Iris pigment epithelial cell (primary cell): ENCODE measurements around the gene MICB.
A peak's percentile ranks its signal among the peaks of the same experiment; 100 is the strongest.

Source experiments
- DNase-seq: peaks from one replicate; pipeline ENCODE4 v3.0.0-alpha.2; 2011; ENCODE audit warnings: low read depth

The MICB gene

GRCh38 chr6:31541059-31541657, 43.2 kb downstream of the MICB start:
- DNase-seq = peak; percentile 71

DNA sequence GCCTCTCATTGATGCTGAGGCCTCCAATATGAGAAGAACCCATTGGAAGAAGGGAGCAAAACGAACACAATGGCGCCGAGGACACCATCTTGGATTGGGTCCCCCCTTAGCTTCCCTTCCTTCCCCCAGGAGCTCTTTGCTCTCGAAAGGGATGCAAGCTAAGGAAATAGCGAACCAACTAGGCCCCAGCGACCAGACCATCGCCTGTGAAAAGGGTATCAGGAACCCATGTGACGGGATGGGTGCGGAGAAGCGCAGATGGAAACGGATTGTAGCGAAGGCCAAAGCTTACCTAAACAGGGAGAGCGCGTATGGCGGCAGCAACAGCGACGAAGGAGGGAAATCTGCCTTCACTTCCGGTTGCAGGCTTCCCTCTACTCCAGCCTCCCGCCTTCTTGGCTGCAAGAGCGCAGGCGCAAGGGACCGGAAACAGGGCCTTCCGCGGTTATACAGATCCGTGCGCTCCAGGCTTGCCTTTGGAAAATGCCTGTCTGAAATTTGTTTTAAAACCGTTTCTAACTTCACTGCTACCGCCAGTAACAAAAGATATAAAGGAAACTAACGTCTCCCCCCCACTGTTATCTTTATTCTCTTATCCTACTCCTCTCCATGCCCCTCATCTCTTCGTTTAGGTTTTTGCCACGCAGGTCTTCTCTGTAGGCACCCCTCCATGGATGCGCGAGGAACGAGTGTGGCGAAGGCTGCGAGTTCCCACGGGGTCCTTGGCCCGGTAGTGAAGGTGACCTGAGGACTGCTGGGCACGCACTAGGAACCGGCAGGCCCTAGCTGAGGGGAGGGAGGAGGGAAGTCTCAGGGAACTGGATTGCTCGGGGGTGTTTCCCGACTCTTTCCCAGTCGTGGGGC, 43.9 kb downstream of the MICB start, which contains the start of gene DDX39B:
DDX39B (minus strand) TSS at position 346 of the 864 bp plus-strand sequence. CDS start 1,471 bp downstream, outside the sequence.
- peak; percentile 97 for DNase-seq

DNA sequence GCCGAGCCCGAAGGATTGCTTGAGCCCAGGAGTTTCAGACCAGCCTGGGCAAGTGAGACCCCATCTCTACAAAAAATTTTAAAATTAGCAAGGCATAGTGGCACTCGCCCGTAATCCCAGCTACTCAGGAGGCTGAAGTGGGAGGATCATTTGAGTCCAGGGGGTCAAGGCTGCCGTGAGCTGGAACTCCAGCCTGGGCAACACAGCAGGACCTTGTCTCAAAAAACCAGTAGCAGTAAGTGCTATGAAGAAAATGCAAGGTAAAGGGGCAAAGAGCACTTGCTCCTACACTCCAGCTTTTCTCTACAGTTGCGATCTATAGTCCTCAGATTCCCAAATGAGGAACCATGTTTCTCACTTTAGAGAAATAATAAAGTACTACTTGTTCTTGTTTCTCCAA, 45.7 kb downstream of the MICB start:
- no peak for DNase-seq

- DNase-seq = no peak
Observed at GRCh38 chr6:31544676-31545075, 46.7 kb downstream of the MICB start.

DNA sequence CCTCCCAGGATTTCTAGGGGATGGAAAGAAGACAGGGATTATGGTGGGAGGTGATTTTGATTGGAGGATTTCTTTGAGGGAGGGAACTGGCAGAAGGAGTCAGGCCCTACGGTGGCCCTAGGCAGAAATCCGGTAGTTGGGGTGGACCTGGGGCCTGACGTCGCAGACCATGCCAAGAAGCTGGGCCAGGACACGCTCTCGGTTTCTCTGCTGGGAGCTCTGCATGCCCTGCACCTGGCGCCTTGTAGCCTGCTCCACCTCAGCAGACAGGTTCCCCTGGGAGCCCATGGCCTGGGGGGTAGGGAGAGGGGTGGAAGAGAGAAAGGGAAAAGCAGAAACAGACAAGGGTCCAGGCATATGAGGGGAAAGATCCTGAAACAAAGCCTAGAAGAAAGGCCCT, 47.3 kb downstream of the MICB start:
- no peak for DNase-seq

DNA sequence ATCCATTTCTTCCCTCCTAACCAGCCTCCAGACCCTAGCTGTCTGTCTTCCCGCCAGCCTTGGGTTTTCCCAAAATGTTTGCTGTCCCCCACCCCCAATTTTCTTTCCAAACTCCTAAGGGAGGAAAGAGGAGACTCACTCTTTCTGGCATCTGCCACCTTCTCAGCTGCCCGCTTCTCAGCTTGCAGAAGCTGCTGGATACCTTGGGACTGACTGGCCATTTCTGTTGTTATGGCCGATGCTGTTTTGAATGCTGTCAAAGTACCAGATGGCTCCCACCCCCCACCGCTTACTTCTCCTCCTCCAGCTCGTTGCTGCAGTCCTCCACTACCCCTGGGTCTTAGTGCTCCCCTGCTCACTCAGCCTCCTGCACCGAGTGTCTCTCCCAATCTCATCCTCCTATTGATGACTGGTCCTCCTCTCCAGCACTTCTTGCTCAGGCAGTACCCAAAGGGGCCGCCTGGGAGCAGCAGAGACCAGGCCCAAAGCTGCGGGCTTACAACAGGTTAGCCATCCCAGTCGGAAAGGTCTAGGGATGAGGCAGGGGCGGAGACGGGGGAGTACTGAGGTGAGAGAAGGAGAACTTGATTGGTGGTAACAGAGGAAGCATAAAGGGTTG, 48.5 kb downstream of the MICB start, which contains the start of gene ATP6V1G2:
ATP6V1G2 (minus strand) TSS at position 270 of the 619 bp plus-strand sequence; CDS start at position 221, 49 bp downstream.
- DNase-seq = peak; percentile 91

- peak; percentile 97 for DNase-seq
Observed at GRCh38 chr6:31546958-31547726, 49.2 kb downstream of the MICB start, which contains the start of gene NFKBIL1. NFKBIL1 (plus strand) TSS chr6:31547608; CDS start chr6:31547695, 87 bp downstream.

GRCh38 chr6:31547727-31548543, 50.0 kb downstream of the MICB start:
- no peak for DNase-seq

DNA sequence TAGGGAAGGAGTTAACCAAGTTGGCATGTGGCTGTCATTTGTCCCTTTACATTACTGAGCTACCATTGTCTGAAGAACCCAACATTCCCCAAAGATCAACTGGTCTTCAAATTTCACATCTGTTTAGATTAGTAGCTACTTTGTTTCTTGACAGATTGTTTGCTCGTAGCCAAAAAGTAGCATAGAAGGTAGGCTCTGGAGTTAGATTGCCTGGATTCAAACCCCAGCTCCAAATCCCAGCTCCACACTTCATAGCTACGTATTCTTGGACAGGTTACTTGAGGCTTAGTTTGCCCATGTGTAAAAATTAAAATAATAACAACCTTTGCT, 50.6 kb downstream of the MICB start:
- no peak for DNase-seq

GRCh38 chr6:31551371-31551770, 53.4 kb downstream of the MICB start:
- peak; percentile 56 for DNase-seq

DNA sequence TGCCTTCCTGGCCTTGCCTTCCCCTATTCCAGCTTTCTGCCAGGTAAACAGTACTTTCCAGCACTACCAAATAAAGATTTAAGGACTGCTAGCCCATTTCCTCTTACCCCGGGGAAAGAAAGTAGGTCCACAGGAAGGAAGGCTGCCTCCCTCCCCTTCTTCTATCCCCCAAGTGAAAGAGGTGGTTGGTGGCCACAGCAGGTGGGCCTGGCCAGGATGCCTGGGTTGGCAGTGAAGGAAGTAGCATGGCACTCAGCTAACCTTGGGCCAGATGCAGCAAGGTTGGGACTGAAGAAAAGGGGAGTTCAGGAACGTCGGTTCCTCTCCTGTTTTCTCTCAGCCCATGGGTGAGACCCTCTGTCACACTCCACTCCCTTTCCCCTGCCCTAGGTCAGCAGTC, 58.4 kb downstream of the MICB start:
- DNase-seq = no peak

DNA sequence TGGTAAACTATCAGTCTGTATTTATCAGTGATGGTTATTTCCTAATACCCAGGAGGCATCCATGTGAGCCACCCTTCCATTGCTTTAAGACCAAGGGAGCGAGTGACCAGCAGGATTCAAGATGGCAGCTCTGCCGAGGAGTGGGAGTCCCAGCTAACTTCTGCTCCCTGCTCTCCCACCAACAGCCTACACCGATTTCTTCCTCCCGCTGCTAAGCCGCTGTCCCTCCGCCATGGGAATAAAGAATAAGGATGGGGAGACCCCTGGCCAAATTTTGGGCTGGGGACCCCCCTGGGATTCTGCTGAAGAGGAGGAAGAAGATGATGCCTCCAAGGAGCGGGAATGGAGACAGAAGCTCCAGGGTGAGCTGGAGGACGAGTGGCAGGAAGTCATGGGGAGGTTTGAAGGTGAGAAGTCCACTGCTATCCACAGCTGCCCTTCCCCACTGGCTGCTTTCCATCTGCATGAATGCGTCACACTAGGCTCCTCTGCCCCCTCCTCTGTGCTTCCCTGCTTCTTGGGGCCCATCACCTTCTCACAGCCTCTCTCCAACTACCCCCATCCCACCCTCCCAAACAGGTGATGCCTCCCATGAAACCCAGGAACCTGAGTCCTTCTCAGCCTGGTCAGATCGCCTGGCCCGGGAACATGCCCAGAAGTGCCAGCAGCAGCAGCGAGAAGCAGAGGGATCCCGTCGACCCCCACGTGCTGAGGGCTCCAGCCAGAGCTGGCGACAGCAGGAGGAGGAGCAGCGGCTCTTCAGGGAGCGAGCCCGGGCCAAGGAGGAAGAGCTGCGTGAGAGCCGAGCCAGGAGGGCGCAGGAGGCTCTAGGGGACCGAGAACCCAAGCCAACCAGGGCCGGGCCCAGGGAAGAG, 59.7 kb downstream of the MICB start:
- DNase-seq = no peak

- no peak for DNase-seq
Observed at GRCh38 chr6:31558318-31558625, 60.3 kb downstream of the MICB start.

DNA sequence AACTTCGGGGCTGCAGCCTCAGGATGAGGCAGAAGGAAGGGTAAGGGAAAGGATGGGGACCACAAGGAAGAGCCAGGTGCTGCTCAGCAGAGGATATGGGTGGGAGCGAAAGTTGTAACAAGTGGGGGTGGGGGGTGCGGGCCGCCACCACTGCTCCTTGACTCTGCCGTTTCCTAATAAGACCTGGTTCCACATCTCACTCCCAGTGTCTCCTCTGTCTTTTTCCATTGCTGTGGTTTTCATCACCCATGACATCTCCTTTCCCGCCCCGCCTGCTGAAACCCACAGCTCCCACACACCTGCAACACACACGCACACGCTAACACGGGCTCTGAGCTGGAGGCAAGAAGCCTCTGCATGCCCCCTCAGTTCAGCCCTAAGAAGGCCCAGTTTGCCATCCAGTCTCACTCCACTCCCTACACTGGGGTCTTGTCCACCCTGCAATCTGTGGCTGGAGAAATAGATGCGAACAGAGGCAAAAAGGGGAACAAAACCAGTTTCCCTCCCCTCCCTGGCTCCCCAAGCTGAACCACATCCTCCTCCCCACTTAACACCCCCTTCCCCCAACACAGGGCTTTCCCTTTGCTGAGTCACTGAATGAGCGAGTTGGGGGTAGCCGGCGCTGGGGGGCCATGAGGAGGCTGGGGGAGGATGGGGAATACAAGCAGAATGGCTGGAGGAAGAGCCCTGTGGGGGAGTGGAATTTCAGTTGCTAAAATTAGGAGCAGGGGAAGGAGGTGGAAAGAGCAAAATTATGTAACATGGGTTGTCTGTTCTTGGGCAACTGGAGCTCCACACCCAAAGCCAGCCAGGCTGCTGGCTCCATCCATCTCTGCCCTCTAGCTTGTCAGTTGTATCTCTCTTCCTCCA, 60.9 kb downstream of the MICB start:
- DNase-seq = peak; percentile 26

DNA sequence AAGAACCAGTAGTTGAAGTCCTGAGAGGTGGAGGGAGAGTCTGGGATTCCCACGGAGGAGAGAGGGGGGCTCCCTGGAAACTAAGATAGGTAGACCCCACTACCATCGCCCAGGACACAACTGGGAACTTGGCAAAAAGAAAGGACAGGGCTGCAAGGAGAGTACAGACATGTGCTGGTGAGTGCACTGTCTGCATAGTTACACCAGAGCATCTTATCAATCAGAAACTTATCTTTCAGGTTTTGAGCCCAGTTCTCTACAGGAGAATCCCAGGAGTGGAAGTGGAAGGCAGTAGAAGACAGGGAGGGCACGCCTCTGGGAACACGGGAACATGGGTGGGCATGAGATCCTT, 61.6 kb downstream of the MICB start:
- no peak for DNase-seq

- peak; percentile 52 for DNase-seq
Observed at GRCh38 chr6:31559958-31560696, 62.2 kb downstream of the MICB start.

DNA sequence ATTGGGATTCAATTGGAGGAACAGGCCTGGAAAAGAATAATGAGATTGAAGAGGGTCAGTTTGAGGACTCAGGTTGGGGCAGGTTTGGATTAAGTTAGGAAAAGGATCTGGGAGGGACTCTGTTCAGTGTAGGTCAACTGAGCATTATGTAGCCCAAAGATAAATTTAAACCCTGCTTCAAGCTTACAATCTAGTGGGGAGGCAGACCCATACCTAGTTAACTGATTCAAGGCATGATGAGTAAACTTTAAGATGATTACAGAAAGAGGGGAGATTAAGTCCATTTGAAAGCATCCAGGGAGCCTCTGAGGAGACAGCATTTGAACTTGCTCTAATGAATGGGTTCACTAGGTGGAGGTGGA, 62.7 kb downstream of the MICB start:
- DNase-seq = no peak
